Spinal cord (tissue), 4 donors: ENCODE measurements around the gene ZNF365. TPM values are rescaled to one million over a fixed set of nuclear protein-coding genes. Genes with fewer than 3 reads are reported as not detected.

Experiments
- polyA plus RNA-seq, 2 donors: library from polyadenylated mRNA; unstranded; fragments of 120-200 nt; gene quantifications; one replicate each; pipeline ENCODE4 v1.2.1, GENCODE V29; 2013; ENCODE audit not compliant: insufficient read length in 2 of 2
- small RNA-seq: library from RNA; depleted of rRNA; stranded (forward); fragments of <200 nt; gene quantifications from one replicate; pipeline ENCODE3, GENCODE V24; 2014; ENCODE audit warnings: low replicate concordance
- total RNA-seq, 2 donors: library from RNA; depleted of rRNA in 1 of 2; stranded (reverse); fragments of 120-200 nt in 1 of 2; fragments of >200 nt in 1 of 2; gene quantifications; one replicate each; pipeline versions ENCODE4 v1.2.3 to v1.2.4, GENCODE V29; 2013 to 2014

Gene ZNF365
- total and polyA plus RNA-seq, 4 donors, result 11.6 to 27.2 (median 21.8) TPM

Small RNA genes within 50 kb of the gene (small RNA-seq; reads per million reads assigned to genes)
- gene RN7SL591P, result 0.14 reads per million

Other genes starting within 250 kb of the ZNF365 start
- gene RTKN2, start 105.5 kb upstream of the ZNF365 start, total RNA-seq, result 10 to 100 TPM in 1 of 2 donors, 1 to 10 TPM in 1; 9.1 to 12.0 TPM
- 10 to 100 TPM in 1 of 2 donors, 1 to 10 TPM in 1; 9.0 to 13.0 TPM for gene RTKN2, start 105.5 kb upstream of the ZNF365 start, polyA plus RNA-seq